OCI-M1 (cell line): Measurements from ENCODE around the gene PAAF1.
A peak's percentile ranks its signal among the peaks of the same experiment; 100 is the strongest.

ENCODE experiments used
- DNase-seq: peaks from one replicate; lab custom pipeline; 2025; lab: John Stamatoyannopoulos, UW

Gene PAAF1

GRCh38 chr11:73945396-73945795, 68.6 kb downstream of the PAAF1 start:
- DNase-seq = no peak

- no peak for DNase-seq
Measured at GRCh38 chr11:73946798-73947458, 70.1 kb downstream of the PAAF1 start.

- DNase-seq = no peak
Measured at GRCh38 chr11:73949246-73949645, 72.4 kb downstream of the PAAF1 start.

GRCh38 chr11:73949912-73950311, 73.1 kb downstream of the PAAF1 start:
- DNase-seq = no peak

- DNase-seq = peak; percentile 84
Measured at GRCh38 chr11:73950869-73951710, 74.3 kb downstream of the PAAF1 start, which contains the start of gene DNAJB13. Gene DNAJB13, plus strand, starts transcription at chr11:73951026. Its CDS starts 44 bp downstream, at chr11:73951070.

- no peak for DNase-seq
Measured at GRCh38 chr11:73951797-73952196, 75.0 kb downstream of the PAAF1 start.

- no peak for DNase-seq
Measured at GRCh38 chr11:73956876-73957653, 80.3 kb downstream of the PAAF1 start.

GRCh38 chr11:73957654-73958361, 81.0 kb downstream of the PAAF1 start:
- no peak for DNase-seq

- no peak for DNase-seq
Measured at GRCh38 chr11:73958521-73959141, 81.8 kb downstream of the PAAF1 start.

- no peak for DNase-seq
Measured at GRCh38 chr11:73961321-73961720, 84.5 kb downstream of the PAAF1 start.

GRCh38 chr11:73962101-73962705, 85.4 kb downstream of the PAAF1 start:
- no peak for DNase-seq

- no peak for DNase-seq
Measured at GRCh38 chr11:73963861-73964260, 87.1 kb downstream of the PAAF1 start.

GRCh38 chr11:73965076-73965763, 88.4 kb downstream of the PAAF1 start:
- DNase-seq = no peak

- DNase-seq = no peak
Measured at GRCh38 chr11:73965764-73966121, 88.9 kb downstream of the PAAF1 start.

GRCh38 chr11:73968356-73968966, 91.7 kb downstream of the PAAF1 start:
- no peak for DNase-seq

GRCh38 chr11:73969091-73969490, 92.3 kb downstream of the PAAF1 start:
- DNase-seq = no peak

- DNase-seq = peak; percentile 82
Measured at GRCh38 chr11:73969991-73970800, 93.4 kb downstream of the PAAF1 start.

- DNase-seq = peak; percentile 61
Measured at GRCh38 chr11:73971175-73971719, 94.4 kb downstream of the PAAF1 start.

- peak; percentile 72 for DNase-seq
Measured at GRCh38 chr11:73972187-73972586, 95.4 kb downstream of the PAAF1 start.
